Hindlimb muscle (tissue), 1 donor: ENCODE data around the gene WNT16. TPM values are rescaled to one million over a fixed set of nuclear protein-coding genes. Genes with fewer than 3 reads are reported as not detected.

ENCODE experiments used
- polyA plus RNA-seq: library from polyadenylated mRNA; unstranded; fragments of 120-200 nt; gene quantifications from one replicate; pipeline ENCODE4 v1.2.1, GENCODE V29; 2013; ENCODE audit not compliant: insufficient read length

The WNT16 gene
- polyA plus RNA-seq, 1 donor = 0.32 TPM

Other genes starting within 250 kb of the WNT16 start
- gene FAM3C, start 67.3 kb downstream of the WNT16 start, polyA plus RNA-seq = 76.2 TPM